ENCODE results near the gene FSTL4.

Gene FSTL4

GRCh38 chr5:133403741-133404364 lies 208.5 kb downstream of the FSTL4 start:
- Histone ChIP-seq H3K9ac (ENCODE audit: low read depth, low read length) (no peak overlapping the region), H2AFZ (ENCODE audit: low read depth, low read length) (no peak overlapping the region), H3K27me3 (ENCODE audit: insufficient read depth, low read length, poor library complexity) (no peaks in the 10 kb centered on the region), H3K27ac (ENCODE audit: low read length) (no peak overlapping the region), H3K4me1 (ENCODE audit: insufficient read depth, low read length) (no peaks in the 10 kb centered on the region), H4K20me1 (ENCODE audit: insufficient read depth, low read length) (0 out of 2 replicates have a peak, but pooled peaks cover 2% of the 10 kb centered on the region), H3K9me3 (ENCODE audit: insufficient read depth, low read length, severe bottlenecking) (no peaks in the 10 kb centered on the region), H3K4me3 (ENCODE audit: low read depth in 1 of 2, low read length in 2 of 2) (no peak overlapping the region), H3K4me2 (ENCODE audit: insufficient read depth, low read length) (no peak overlapping the region), H3K36me3 (ENCODE audit: insufficient read depth, low read length) (no peaks in the 10 kb centered on the region), H3K79me2 (ENCODE audit: insufficient read depth, low read length) (no peaks in the 10 kb centered on the region)
- ATAC-seq (ENCODE audit: insufficient read depth, low read depth) (no peak), DNase-seq (no peak)
- TF ChIP-seq, protein P1, sequence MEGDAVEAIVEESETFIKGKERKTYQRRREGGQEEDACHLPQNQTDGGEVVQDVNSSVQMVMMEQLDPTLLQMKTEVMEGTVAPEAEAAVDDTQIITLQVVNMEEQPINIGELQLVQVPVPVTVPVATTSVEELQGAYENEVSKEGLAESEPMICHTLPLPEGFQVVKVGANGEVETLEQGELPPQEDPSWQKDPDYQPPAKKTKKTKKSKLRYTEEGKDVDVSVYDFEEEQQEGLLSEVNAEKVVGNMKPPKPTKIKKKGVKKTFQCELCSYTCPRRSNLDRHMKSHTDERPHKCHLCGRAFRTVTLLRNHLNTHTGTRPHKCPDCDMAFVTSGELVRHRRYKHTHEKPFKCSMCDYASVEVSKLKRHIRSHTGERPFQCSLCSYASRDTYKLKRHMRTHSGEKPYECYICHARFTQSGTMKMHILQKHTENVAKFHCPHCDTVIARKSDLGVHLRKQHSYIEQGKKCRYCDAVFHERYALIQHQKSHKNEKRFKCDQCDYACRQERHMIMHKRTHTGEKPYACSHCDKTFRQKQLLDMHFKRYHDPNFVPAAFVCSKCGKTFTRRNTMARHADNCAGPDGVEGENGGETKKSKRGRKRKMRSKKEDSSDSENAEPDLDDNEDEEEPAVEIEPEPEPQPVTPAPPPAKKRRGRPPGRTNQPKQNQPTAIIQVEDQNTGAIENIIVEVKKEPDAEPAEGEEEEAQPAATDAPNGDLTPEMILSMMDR (IDR thresholded peaks at IDR 0.05; ENCODE audit: borderline replicate concordance, extremely low read depth, low read length, poor library complexity, severe bottlenecking): no peak
- no peak for TF ChIP-seq EZH2 (IDR thresholded peaks at IDR 0.05; ENCODE audit: borderline replicate concordance, low read depth, low read length, severe bottlenecking)

- no peaks in the 10 kb centered on the region for H4K20me1 ChIP-seq (ENCODE audit: insufficient read depth, low read length)
- H3K4me3 ChIP-seq (ENCODE audit: low read depth in 1 of 2, low read length in 2 of 2): no peak overlapping the region
- DNase-seq (no peak), ATAC-seq (ENCODE audit: insufficient read depth, low read depth) (no peak)
- TF ChIP-seq, protein P1 (IDR thresholded peaks at IDR 0.05; ENCODE audit: borderline replicate concordance, extremely low read depth, low read length, poor library complexity, severe bottlenecking): no peak
- no peak for TF ChIP-seq EZH2 (IDR thresholded peaks at IDR 0.05; ENCODE audit: borderline replicate concordance, low read depth, low read length, severe bottlenecking)
- no peak overlapping the region for H3K4me2 ChIP-seq (ENCODE audit: insufficient read depth, low read length)
- no peaks in the 10 kb centered on the region for H3K36me3 ChIP-seq (ENCODE audit: insufficient read depth, low read length)
- H3K79me2 ChIP-seq (ENCODE audit: insufficient read depth, low read length): no peaks in the 10 kb centered on the region
- no peak overlapping the region for H2AFZ ChIP-seq (ENCODE audit: low read depth, low read length)
- H3K27me3 ChIP-seq (ENCODE audit: insufficient read depth, low read length, poor library complexity): no peaks in the 10 kb centered on the region
- no peaks in the 10 kb centered on the region for H3K4me1 ChIP-seq (ENCODE audit: insufficient read depth, low read length)
- no peak overlapping the region for H3K9ac ChIP-seq (ENCODE audit: low read depth, low read length)
- no peaks in the 10 kb centered on the region for H3K9me3 ChIP-seq (ENCODE audit: insufficient read depth, low read length, severe bottlenecking)
- H3K27ac ChIP-seq (ENCODE audit: low read length): no peak overlapping the region
Observed at GRCh38 chr5:133402775-133403174, 209.6 kb downstream of the FSTL4 start.

DNA sequence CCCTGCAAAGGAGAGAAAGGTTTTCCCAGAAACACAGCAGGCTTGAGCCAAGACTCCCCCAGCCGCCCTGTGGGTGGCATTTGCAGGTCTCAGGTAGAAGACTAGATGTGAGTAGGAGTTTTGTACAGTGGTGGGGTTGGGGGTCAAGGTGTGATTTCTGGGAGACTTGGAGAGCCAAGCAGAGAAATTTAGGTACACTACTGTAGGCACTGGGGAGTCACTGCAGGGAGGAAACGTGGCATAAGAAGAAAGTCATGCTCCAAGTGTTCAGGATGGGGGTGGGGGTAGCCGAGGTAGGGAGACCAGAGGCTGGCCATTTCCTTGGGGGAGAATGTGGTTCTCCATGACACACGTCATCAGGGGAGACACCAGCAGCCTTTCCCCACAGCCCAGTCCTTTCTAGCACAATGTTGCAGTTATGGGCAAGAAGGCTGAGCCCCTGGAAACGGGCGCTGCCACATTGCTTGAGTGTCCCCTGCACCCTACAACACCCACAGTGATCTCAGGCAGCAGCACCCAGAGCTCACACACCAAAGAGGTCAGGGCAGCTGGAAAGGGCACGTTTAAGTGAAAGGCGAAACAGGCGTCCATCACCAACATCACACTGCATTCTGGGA lies 210.5 kb downstream of the FSTL4 start:
- Histone ChIP-seq H3K27ac (ENCODE audit: low read length) (no peak overlapping the region), H3K9ac (ENCODE audit: low read depth, low read length) (no peak overlapping the region), H3K4me3 (ENCODE audit: low read depth in 1 of 2, low read length in 2 of 2) (no peak overlapping the region), H3K36me3 (ENCODE audit: insufficient read depth, low read length) (no peaks in the 10 kb centered on the region), H3K9me3 (ENCODE audit: insufficient read depth, low read length, severe bottlenecking) (no peaks in the 10 kb centered on the region), H4K20me1 (ENCODE audit: insufficient read depth, low read length) (no peaks in the 10 kb centered on the region), H3K27me3 (ENCODE audit: insufficient read depth, low read length, poor library complexity) (no peaks in the 10 kb centered on the region), H3K79me2 (ENCODE audit: insufficient read depth, low read length) (no peaks in the 10 kb centered on the region), H3K4me2 (ENCODE audit: insufficient read depth, low read length) (no peak overlapping the region), H3K4me1 (ENCODE audit: insufficient read depth, low read length) (no peaks in the 10 kb centered on the region), H2AFZ (ENCODE audit: low read depth, low read length) (no peak overlapping the region)
- no peak for ATAC-seq (ENCODE audit: insufficient read depth, low read depth)
- TF ChIP-seq EZH2 (IDR thresholded peaks at IDR 0.05; ENCODE audit: borderline replicate concordance, low read depth, low read length, severe bottlenecking): no peak
- TF ChIP-seq, protein P1 (IDR thresholded peaks at IDR 0.05; ENCODE audit: borderline replicate concordance, extremely low read depth, low read length, poor library complexity, severe bottlenecking): no peak
- no peak for DNase-seq
